HG02885 (cell line): Measurements from ENCODE around the gene PALMD.

ENCODE experiments used
- ATAC-seq: cut with Tn5 transposase; IDR thresholded peaks from one replicate; pipeline ENCODE4 v1.9.1; 2021; ENCODE audit warnings: mild to moderate bottlenecking; ENCODE audit not compliant: unreplicated experiment, poor library complexity

The PALMD gene, protein sequence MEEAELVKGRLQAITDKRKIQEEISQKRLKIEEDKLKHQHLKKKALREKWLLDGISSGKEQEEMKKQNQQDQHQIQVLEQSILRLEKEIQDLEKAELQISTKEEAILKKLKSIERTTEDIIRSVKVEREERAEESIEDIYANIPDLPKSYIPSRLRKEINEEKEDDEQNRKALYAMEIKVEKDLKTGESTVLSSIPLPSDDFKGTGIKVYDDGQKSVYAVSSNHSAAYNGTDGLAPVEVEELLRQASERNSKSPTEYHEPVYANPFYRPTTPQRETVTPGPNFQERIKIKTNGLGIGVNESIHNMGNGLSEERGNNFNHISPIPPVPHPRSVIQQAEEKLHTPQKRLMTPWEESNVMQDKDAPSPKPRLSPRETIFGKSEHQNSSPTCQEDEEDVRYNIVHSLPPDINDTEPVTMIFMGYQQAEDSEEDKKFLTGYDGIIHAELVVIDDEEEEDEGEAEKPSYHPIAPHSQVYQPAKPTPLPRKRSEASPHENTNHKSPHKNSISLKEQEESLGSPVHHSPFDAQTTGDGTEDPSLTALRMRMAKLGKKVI

DNA sequence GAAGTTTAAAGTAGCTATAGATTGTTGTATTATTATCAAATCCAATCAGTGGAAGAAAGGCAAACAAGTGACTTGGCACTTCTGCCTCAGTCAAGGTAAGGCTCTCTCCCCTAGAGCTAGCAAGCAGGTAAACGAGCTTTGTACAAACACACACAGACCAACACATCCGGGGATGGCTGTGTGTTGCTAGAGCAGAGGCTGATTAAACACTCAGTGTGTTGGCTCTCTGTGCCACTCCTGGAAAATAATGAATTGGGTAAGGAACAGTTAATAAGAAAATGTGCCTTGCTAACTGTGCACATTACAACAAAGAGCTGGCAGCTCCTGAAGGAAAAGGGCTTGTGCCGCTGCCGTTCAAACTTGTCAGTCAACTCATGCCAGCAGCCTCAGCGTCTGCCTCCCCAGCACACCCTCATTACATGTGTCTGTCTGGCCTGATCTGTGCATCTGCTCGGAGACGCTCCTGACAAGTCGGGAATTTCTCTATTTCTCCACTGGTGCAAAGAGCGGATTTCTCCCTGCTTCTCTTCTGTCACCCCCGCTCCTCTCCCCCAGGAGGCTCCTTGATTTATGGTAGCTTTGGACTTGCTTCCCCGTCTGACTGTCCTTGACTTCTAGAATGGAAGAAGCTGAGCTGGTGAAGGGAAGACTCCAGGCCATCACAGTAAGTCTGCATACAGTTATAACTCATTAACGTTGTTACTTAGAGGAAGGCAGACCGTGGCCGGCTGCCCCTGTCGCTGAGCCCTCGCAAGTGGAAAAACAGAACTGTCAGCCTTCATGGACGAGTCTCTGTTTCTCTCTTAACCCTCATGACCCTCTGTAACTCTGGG, at the start of gene PALMD:
TSS of gene PALMD (plus strand) at position 415 of the 833 bp plus-strand sequence. CDS start at position 620, 205 bp downstream.
- ATAC-seq = no peak

DNA sequence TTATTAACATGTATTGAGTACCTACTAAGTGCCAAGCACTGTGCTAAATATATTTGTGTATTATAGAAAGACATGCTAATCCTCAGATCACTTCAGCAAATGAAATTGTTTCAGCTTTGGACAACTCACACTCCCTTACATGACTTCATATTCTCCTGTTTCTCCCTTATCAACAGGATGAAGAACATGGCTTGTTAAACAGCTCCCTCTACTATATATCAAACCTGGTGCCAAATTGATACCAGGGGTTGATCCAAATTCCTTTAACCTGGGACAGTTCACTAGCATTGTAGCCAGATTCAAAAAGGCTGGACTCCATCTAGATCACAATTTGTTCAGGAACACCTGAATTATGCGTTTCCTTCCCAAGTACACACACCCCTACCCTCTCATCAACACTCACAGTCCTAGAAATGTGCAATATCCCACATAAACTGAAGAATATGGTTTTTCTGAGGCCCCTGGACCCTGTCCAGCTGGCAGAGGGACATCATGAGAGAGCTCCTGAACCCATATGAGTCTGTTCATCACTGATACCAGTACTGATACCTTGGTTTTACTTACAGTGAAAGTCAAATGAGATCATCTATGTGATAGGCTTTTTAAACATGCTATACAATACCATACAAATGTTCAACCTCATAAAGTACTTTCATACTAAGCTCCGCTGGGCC, 47.0 kb upstream of the PALMD start:
- ATAC-seq = no peak

DNA sequence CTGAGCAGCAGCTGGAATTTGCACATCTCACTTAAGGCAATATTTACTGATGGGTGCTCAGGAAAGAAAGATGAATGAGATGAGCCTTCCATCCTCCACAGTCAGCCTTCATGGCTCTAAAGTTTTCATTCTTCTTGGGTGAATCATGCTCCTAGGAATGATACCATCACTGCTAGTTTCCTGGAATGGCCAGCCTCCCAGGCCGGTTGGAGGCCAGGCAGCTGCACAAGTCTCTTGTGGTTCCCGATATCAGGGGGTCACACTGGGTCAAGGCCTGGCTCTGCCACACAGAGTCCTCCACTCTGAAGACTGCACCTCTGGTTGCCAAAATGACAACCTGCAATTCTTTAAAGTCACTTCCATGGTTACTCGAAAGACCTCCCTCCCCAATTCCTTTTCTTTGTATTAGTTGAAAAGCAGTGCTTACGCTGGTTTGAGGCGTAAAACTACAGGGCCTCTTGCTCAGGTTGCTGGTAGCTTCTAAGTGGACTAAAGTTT, 46.2 kb upstream of the PALMD start:
- ATAC-seq = no peak

DNA sequence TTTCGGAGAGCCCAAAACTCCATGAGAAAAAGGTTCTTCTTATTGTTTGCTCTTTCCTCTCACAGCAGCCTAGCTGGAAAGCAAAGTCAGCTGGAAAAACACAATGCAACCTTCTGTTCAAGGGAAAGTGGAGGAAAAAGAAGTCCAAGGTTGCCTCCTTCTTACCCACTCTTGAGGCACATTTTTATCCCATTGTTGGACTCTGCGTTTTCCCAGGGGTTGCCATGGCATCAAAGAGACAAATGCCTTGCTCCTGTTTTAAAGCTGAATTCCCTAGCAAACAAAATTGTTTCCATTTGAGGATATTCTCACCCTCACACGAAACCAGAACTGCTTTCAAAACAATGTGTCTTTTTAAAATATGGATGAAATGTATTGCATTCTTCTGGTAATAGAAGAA, 45.1 kb upstream of the PALMD start:
- ATAC-seq = no peak

DNA sequence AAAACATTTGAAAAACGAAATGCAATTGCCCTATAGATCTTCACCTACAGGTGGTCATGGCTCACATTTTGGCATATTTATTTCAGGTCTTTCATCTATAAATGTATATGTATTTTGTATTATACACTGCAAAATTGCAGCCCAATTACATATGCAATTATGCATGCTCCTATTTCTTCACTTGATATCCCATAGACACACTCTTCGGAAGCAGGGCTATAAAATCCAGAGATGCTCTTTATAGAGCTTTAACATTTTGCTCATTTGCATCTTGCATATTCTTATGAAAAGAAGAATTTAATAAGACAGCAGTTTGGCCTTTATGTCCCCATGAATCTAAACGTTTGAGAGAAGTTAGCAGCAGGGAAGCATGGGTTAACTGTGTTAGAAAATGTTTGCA, 44.7 kb upstream of the PALMD start:
- no peak for ATAC-seq

DNA sequence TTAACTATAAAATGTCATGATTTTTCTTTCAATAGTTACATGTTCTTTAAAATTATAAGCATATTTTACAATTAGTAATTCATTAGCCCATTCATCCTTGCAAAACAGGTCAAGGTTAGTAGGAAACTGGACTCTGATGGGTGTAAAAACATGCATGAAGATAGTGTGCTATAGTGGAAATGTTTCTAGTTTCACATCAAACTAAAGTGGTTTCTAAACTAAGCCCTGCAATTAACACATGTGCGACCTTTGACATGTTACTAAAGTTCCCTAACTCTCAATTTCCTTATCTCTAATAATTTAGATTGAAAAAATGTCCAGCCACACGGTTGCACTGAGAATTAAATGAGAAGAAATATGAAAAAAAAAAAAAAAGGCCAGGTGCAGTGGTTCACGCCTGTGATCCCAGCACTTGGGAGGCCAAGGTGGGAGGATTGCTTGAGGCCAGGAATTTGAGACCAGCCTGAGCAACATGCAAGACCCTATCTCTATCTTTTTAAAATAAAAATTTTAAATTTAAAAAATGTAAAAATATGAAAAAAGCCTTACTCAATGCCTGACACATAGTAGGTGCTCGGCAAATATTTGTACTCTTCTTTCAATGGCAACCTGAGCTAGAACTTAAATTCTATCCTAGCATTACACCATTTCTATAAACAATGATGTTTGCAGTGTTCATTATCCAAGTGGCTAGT, 44.1 kb upstream of the PALMD start:
- no peak for ATAC-seq

DNA sequence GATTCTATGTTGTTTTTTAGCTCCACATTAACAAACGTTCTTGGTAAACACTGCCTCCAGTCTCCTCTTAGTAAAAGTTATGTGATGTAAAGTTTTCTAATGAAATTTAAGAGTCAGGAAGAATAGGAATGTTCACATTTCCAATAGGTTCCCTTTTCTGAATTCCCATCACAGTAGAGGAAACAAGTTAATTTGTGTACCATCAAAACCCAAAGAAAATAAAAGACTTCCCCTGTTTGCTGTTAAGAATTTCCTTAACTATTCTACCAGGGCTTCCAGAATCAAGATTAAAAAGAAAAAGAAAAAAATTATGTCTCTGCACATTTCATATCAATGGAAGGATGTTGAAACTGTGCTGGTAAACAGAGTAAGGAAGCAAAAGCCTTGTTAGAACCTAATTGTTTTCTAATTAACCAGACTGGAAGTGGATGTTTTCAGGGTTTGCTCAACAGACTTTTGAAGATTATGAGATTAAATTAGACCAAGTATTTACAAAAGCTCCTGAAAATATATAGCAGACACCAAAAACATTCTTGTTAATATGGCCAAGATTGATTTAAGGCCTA, 43.4 kb upstream of the PALMD start:
- no peak for ATAC-seq

DNA sequence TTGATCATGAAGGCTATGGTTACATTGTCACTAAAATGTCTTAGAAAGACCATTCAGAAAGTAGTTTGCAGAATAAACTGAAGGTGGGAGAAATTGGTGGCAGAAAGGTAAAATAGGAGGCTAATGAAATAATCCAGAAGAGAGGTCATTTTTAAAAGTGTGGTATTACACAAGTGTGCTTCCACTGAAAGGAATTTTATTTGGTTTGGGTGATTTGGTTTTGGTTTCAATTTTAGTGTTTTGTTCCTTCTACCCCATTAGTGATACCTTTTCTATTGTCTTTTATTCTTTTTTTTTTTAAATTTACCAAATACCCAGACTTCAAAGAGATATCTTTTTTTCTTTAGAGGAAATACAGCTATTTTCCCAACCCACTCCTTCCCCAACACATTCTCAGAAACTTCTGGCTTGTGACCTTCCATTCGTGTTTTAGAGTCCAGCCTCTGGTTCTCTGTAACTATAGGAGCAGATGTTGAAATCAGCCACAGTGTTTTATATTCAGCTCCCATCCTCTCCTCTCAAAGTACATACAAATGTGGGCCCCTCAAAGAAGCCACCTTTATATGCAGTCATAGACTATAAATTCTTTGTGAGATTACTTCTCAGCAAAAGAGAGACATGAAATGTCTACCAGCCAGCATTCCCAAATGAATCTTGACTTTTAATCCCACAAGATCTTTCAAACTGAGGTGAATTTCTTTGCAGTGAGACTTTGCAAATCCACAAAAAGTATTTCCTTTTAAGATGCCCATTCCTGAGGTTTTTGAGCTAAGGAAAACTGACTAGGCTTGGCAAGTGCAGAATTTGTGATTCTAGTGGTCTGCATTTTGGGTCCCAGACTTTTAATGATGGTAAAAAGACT, 42.0 kb upstream of the PALMD start:
- ATAC-seq = no peak

DNA sequence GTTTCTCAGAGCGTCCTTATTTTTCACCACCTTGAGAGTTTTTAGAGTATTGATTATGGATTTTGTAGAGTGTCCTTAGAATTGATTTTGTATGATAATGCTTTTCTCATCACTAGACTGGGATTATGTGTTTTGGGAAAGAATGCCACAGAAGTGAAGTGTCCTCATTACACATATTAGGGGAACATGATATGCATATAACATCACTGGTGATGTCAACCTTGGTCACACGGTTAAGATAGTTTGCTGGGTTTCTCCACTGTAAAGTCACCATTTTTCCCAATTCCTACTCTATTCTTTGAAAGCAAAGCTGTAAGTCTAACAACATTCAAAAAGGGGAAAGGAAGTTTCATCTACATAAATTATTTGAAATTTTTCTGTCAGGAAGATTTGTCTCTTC, 39.6 kb upstream of the PALMD start:
- ATAC-seq = no peak

DNA sequence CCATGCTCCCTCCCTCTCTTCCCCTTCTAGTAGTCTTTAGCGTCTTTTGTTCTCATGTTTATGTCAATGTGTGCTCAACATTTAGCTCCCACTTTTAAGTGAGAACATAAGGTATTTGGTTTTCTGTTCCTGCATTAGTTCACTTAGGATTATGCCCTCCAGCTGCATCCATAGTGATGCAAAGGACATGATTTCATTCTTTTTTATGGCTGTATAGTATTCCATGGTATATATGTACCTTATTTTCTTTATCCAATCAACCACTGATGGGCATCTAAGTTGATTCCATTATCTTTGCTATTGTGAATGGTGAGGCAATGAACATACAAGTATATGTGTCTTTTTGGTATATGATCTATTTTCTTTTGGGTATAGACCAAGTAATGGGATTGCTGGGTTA, 38.3 kb upstream of the PALMD start:
- no peak for ATAC-seq

DNA sequence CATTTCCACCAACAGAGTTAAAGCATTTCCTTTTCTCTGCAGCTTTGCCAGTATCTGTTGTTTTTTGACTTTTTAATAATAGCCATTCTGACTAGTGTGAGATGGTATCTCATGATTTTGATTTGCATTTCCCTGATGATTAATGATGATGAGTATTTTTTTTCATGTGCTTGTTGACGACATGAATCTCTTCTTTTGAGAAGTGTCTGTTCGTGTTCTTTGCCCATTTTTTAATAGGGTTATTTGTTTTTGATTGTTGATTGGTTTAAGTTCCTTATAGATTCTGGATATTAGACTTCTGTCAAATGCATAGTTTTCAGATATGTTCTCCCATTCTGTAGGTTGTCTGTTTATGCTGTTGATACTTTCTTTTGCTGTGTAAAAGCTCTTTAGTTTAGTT, 37.9 kb upstream of the PALMD start:
- no peak for ATAC-seq

DNA sequence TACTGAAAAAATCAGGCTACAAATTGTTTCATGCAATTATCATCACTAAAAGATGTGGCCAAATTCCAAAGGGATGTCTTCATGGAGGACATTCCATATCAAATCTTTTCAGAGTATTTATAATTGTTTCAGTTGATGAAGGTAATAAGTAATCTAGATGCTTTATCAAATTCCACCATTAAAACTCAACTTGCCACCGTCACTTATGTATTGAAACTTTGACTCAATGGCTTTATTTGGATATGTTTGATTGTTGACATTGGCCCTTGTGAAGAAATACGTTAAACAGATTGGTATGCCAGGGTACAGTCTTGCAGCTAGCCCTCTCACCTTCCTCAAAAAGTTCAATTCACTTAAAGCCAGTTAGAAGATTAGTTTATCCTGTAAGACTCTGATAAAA, 32.2 kb upstream of the PALMD start:
- ATAC-seq = no peak

DNA sequence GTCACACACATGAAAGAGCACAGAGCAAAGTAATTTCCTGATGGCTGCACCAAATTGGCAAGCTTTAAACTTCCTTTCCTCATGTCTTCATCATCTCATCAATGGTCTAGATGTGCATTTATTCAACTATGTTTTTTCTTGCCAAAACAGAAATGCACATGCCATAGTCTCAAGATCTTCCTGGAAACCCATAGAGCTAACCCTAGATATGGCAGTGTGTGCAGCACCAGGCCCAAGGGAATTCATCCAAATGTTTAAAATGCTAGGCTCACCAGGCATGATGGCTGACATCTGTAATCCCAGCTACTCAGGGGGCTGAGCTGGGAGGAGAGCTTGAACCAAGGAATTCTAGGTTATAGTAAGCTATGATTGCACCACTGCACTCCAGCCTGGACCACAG, 31.2 kb upstream of the PALMD start:
- no peak for ATAC-seq

DNA sequence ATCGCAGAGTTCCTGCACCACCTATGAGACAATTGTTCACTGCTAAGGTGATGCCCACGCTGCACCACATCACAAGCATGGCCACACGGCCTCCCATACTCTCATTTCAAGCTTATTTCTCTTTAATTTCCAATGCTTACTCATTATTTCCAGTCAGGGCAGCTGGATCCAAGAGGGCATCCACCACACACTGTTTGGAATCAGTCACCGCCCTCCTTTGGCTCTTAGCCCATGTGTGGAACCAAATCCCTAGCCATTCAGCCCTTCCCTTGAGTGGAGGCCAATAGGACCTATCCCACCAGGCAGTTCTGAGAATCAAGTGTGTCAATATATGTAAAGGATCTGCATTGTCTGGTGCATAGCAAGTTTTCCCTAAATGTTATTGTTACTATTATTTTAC, 26.3 kb upstream of the PALMD start:
- no peak for ATAC-seq

DNA sequence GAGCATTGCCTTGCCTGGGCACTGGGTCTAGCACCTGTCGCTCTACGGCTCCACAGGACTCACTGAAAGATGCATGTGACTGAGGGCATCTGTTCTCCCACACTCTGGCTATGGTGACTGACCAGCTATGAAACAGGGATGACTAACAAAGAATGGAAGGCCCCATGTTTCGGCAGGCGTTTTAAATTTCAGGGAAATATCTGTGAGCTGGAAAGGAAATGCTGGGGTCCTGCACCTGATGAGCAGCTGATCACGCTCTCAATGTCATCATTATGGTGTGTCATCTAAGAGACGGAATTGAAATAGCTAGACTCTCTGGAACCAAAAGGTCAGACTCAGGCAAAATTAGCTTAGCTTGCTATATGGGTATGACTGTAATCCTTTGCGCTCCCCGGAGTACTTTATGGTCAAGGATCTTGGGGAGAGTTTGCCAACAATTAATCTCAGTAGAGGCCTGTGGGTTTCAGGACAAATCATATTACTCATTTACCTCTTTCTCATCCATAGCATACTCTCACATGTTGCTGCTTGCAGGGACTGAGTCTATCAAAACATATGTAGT, 24.5 kb upstream of the PALMD start:
- no peak for ATAC-seq

DNA sequence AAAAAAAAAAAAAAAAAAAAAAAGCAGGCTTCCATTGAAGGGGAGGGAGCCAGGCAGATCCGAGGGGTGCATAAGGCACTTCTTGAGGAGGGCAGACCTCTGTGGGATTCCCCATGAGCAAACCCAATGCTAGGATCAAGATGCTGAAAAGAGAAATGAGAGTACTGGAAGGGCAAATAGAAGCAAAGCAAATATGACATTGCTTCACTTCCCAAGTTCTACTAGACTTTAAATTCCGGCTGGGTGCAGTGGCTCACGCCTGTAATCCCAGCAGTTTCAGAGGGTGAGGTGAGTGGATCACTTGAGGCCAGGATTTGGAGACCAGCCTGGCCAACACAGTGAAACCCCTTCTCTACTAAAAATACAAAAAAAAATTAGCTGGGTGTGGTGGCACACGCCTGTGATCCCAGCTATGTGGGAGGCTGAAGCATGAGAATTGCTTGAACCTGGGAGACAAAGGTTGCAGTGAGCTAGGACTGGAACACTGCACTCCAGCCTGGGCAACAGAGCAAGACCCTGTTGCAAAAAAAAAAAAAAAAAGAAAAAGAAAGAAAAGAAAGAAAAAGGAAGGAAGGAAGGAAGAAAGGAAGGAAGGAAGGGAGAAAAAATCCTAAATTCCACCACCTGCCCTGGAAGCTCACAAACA, 23.1 kb upstream of the PALMD start:
- ATAC-seq = no peak

DNA sequence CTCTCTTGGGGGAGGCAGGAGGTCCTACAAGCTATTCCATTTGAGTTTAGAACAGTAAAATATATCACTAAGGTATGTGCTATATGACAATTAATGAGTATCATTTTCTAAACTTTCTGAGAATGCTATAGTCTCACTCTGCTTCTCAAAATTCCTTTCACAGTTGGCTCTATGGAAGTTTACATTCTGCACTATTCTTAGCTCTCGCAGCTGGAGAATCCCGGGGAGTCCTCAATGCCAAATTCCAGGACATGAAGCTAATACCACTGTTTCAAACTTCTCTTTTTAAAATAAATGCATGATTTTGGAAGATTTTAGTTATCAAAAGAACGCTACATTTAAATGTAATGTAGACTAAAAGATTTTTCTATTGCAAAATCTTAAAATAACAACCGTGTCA, 22.4 kb upstream of the PALMD start:
- ATAC-seq = no peak

DNA sequence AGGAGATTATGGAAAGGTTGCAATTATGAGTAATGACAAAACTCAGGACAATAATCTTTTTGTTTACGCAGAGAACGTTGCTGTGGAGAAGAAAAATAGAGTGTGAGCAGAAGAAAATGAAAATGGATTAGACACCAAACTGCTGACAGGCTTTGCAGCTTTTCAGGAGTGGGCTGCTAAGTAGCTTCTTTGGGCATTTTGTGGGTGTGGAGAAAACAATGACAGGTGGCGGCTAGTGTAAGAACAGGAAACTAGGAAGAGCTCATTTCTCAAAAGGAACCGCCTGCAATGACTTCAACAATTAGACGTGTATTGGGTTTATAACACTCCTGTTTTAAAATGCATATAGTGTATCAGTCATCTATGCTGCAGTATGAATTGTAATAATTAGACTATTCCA, 18.3 kb upstream of the PALMD start:
- no peak for ATAC-seq
